ENCODE measurements around the gene SPRYD4. TPM values are rescaled to one million over a fixed set of nuclear protein-coding genes. Genes with fewer than 3 reads are reported as not detected.
"Not testable (repeated sequence)": the region's sequence is repeated elsewhere in the genome, so short reads cannot be mapped to it uniquely, and the experiment has no call there.

The SPRYD4 gene
- polyA plus RNA-seq, 1 donor = 4.7 TPM

- H3K27ac ChIP-seq (ENCODE audit: low read length) = no peak overlapping the region
- no peaks in the 10 kb centered on the region for H3K4me1 ChIP-seq (ENCODE audit: control insufficient read depth, insufficient read depth, low read length)
- DNase-seq = no peak
- no peaks in the 10 kb centered on the region for H3K9me3 ChIP-seq (ENCODE audit: control insufficient read depth, low read depth, low read length)
- no peaks in the 10 kb centered on the region for H3K27me3 ChIP-seq (ENCODE audit: control insufficient read depth, insufficient read depth, low read length)
- H3K36me3 ChIP-seq (ENCODE audit: control insufficient read depth, insufficient read depth, low read length) = peaks cover 10% of the 10 kb centered on the region
- no CpG with 5 or more reads among the region's 6 CpGs for WGBS (ENCODE audit: insufficient coverage, low lambda C conversion rate)
- no peak overlapping the region for H3K4me3 ChIP-seq (ENCODE audit: low read length)
Measured at GRCh38 chr12:56476143-56476542, 7.8 kb downstream of the SPRYD4 start.

DNA sequence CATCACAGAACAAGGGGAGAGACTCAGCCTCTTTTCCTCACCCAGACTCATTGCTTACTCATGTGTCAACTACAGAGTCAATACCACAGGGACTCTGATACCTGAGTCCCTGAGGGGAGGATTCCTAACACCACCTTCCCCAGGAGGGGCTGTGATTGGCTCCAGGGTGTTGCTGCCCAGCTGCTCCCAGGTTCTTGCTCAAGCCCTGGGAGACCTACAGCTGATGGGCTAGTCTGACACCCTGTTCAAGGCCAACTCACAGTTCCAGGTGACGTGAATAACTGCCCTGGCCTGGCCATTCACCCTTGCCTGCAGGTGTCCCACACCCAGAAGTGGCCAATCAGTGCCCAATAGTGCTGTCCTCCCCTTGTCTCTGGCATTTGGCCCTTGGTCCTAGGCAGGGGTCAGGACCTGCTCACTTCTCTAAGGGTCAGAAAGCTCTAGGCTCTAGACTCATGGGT lies 8.6 kb downstream of the SPRYD4 start:
- H3K36me3 ChIP-seq (ENCODE audit: control insufficient read depth, insufficient read depth, low read length) = peaks cover 6% of the 10 kb centered on the region
- no peaks in the 10 kb centered on the region for H3K27me3 ChIP-seq (ENCODE audit: control insufficient read depth, insufficient read depth, low read length)
- no peaks in the 10 kb centered on the region for H3K9me3 ChIP-seq (ENCODE audit: control insufficient read depth, low read depth, low read length)
- H3K4me3 ChIP-seq (ENCODE audit: low read length) = no peak overlapping the region
- H3K27ac ChIP-seq (ENCODE audit: low read length) = no peak overlapping the region
- WGBS (ENCODE audit: insufficient coverage, low lambda C conversion rate) = no CpG with 5 or more reads among the region's 1 CpG
- DNase-seq = no peak
- H3K4me1 ChIP-seq (ENCODE audit: control insufficient read depth, insufficient read depth, low read length) = no peaks in the 10 kb centered on the region

DNA sequence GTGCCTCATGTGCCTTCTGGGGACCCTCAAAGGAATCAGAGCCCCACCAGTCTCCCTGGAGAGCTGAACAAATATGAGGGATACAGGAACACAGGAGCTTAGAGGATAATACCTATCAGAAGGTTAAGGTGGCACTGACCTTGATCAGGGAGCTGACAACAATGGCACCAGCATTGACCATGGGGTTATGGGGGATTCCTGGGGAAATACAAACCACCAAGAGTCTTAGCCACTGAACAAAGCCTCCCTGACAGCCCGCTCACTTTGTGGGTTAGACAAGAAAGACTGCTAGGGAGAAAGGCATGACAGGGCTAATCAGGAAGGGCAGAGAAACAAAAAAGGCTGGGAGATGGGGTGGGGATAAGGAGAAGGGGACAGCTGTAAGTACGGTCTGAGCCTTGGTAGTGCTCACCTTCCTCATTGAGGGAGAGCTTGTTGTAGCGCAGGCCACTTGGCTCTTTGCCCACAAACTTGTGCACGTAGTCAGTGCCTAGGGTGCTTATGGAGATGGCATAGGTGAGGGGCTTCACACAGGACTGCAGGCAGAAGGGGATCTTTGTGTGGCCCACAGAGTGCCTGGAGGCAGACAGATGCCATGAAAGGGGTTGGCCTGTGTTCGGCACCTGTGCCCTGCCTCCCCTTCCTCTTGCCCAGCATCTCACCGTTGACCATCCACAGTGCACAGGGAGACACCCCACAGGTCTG lies 9.3 kb downstream of the SPRYD4 start:
- 100% methylated on average over 1 of the region's 6 CpGs for WGBS (ENCODE audit: insufficient coverage, low lambda C conversion rate)
- no peak for DNase-seq
- Histone ChIP-seq H3K27me3 (ENCODE audit: control insufficient read depth, insufficient read depth, low read length) (no peaks in the 10 kb centered on the region), H3K36me3 (ENCODE audit: control insufficient read depth, insufficient read depth, low read length) (peaks cover 6% of the 10 kb centered on the region), H3K4me1 (ENCODE audit: control insufficient read depth, insufficient read depth, low read length) (no peaks in the 10 kb centered on the region), H3K27ac (ENCODE audit: low read length) (no peak overlapping the region), H3K4me3 (ENCODE audit: low read length) (no peak overlapping the region), H3K9me3 (ENCODE audit: control insufficient read depth, low read depth, low read length) (no peaks in the 10 kb centered on the region)

GRCh38 chr12:56479625-56480024 lies 11.2 kb downstream of the SPRYD4 start:
- Histone ChIP-seq H3K27ac (ENCODE audit: low read length) (no peak overlapping the region), H3K4me1 (ENCODE audit: control insufficient read depth, insufficient read depth, low read length) (no peaks in the 10 kb centered on the region), H3K4me3 (ENCODE audit: low read length) (no peak overlapping the region), H3K36me3 (ENCODE audit: control insufficient read depth, insufficient read depth, low read length) (no peaks in the 10 kb centered on the region), H3K9me3 (ENCODE audit: control insufficient read depth, low read depth, low read length) (no peaks in the 10 kb centered on the region), H3K27me3 (ENCODE audit: control insufficient read depth, insufficient read depth, low read length) (no peaks in the 10 kb centered on the region)
- no peak for DNase-seq
- no CpG with 5 or more reads among the region's 7 CpGs for WGBS (ENCODE audit: insufficient coverage, low lambda C conversion rate)

DNA sequence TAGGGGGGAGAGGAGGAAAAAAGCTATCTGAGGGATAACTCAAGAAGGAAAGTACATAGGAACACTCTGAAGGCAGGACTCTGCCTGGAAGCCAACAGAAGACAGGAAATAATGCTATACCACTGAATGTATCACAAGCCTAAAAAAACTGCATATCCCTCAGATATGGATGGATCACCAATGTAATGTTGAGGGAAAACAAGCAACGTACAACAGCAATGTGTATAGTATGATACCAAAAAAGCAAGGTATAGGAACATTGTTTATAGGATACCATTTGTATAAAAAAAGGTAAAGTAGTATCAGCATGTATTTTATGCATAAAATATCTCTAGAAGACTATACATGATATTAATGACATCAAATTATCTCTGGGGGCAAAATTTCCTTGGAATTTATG lies 16.2 kb downstream of the SPRYD4 start:
- WGBS (ENCODE audit: insufficient coverage, low lambda C conversion rate) = 100% methylated on average over 1 of the region's 1 CpG
- no peak for DNase-seq

GRCh38 chr12:56486694-56487093 lies 18.3 kb downstream of the SPRYD4 start:
- Histone ChIP-seq H3K4me3 (ENCODE audit: low read length) (no peak overlapping the region), H3K27ac (ENCODE audit: low read length) (no peak overlapping the region), H3K36me3 (ENCODE audit: control insufficient read depth, insufficient read depth, low read length) (no peaks in the 10 kb centered on the region), H3K9me3 (ENCODE audit: control insufficient read depth, low read depth, low read length) (peaks cover 6% of the 10 kb centered on the region), H3K4me1 (ENCODE audit: control insufficient read depth, insufficient read depth, low read length) (peaks cover 5% of the 10 kb centered on the region), H3K27me3 (ENCODE audit: control insufficient read depth, insufficient read depth, low read length) (peaks cover 24% of the 10 kb centered on the region)
- no peak for DNase-seq
- WGBS (ENCODE audit: insufficient coverage, low lambda C conversion rate) = 100% methylated on average over 1 of the region's 12 CpGs

More for the DNA sequence above, 16.2 kb downstream of the SPRYD4 start:
- Histone ChIP-seq H3K4me3 (ENCODE audit: low read length) (no peak overlapping the region), H3K4me1 (ENCODE audit: control insufficient read depth, insufficient read depth, low read length) (peaks cover 4% of the 10 kb centered on the region), H3K9me3 (ENCODE audit: control insufficient read depth, low read depth, low read length) (peaks cover 6% of the 10 kb centered on the region), H3K36me3 (ENCODE audit: control insufficient read depth, insufficient read depth, low read length) (no peaks in the 10 kb centered on the region), H3K27me3 (ENCODE audit: control insufficient read depth, insufficient read depth, low read length) (peaks cover 20% of the 10 kb centered on the region), H3K27ac (ENCODE audit: low read length) (no peak overlapping the region)

GRCh38 chr12:56487448-56488040 lies 19.2 kb downstream of the SPRYD4 start:
- Histone ChIP-seq H3K36me3 (ENCODE audit: control insufficient read depth, insufficient read depth, low read length) (no peaks in the 10 kb centered on the region), H3K9me3 (ENCODE audit: control insufficient read depth, low read depth, low read length) (peaks cover 6% of the 10 kb centered on the region), H3K27ac (ENCODE audit: low read length) (no peak overlapping the region), H3K4me3 (ENCODE audit: low read length) (peak overlapping the region; percentile 45), H3K4me1 (ENCODE audit: control insufficient read depth, insufficient read depth, low read length) (peaks cover 5% of the 10 kb centered on the region), H3K27me3 (ENCODE audit: control insufficient read depth, insufficient read depth, low read length) (peaks cover 24% of the 10 kb centered on the region)
- WGBS (ENCODE audit: insufficient coverage, low lambda C conversion rate) = no CpG with 5 or more reads among the region's 44 CpGs
- peak; percentile 40 to 65 for DNase-seq

GRCh38 chr12:56488041-56488955 lies 19.9 kb downstream of the SPRYD4 start, which contains the start of gene GLS2:
Gene GLS2, minus strand, starts transcription at chr12:56488161. Its CDS starts 43 bp downstream, at chr12:56488118.
- H3K9me3 ChIP-seq (ENCODE audit: control insufficient read depth, low read depth, low read length) = peaks cover 6% of the 10 kb centered on the region
- no CpG with 5 or more reads among the region's 59 CpGs for WGBS (ENCODE audit: insufficient coverage, low lambda C conversion rate)
- peak; percentile 72 to 85 for DNase-seq
- peaks cover 5% of the 10 kb centered on the region for H3K4me1 ChIP-seq (ENCODE audit: control insufficient read depth, insufficient read depth, low read length)
- peaks cover 24% of the 10 kb centered on the region for H3K27me3 ChIP-seq (ENCODE audit: control insufficient read depth, insufficient read depth, low read length)
- H3K36me3 ChIP-seq (ENCODE audit: control insufficient read depth, insufficient read depth, low read length) = no peaks in the 10 kb centered on the region
- peak within 1 kb of the TSS; percentile 45 for H3K4me3 ChIP-seq (ENCODE audit: low read length)
- H3K27ac ChIP-seq (ENCODE audit: low read length) = no peak within 1 kb of the TSS

GRCh38 chr12:56490360-56490759 lies 22.0 kb downstream of the SPRYD4 start:
- H3K4me1 ChIP-seq (ENCODE audit: control insufficient read depth, insufficient read depth, low read length) = peaks cover 5% of the 10 kb centered on the region
- peaks cover 22% of the 10 kb centered on the region for H3K9me3 ChIP-seq (ENCODE audit: control insufficient read depth, low read depth, low read length)
- DNase-seq = peak; percentile 22 to 59

GRCh38 chr12:56493409-56494105 lies 25.2 kb downstream of the SPRYD4 start:
- H3K27me3 ChIP-seq (ENCODE audit: control insufficient read depth, insufficient read depth, low read length) = peaks cover 18% of the 10 kb centered on the region
- not testable (repeated sequence) for H3K4me1 ChIP-seq (ENCODE audit: control insufficient read depth, insufficient read depth, low read length); DNase-seq; H3K27ac ChIP-seq (ENCODE audit: low read length); H3K4me3 ChIP-seq (ENCODE audit: low read length); H3K36me3 ChIP-seq (ENCODE audit: control insufficient read depth, insufficient read depth, low read length)
- 81% methylated on average over 5 of the region's 31 CpGs for WGBS (ENCODE audit: insufficient coverage, low lambda C conversion rate)
- peaks cover 23% of the 10 kb centered on the region for H3K9me3 ChIP-seq (ENCODE audit: control insufficient read depth, low read depth, low read length)

More at GRCh38 chr12:56490360-56490759, 22.0 kb downstream of the SPRYD4 start:
- Histone ChIP-seq H3K36me3 (ENCODE audit: control insufficient read depth, insufficient read depth, low read length) (no peaks in the 10 kb centered on the region), H3K27me3 (ENCODE audit: control insufficient read depth, insufficient read depth, low read length) (peaks cover 24% of the 10 kb centered on the region), H3K27ac (ENCODE audit: low read length) (no peak overlapping the region), H3K4me3 (ENCODE audit: low read length) (no peak overlapping the region)

All from large intestine (tissue), 3 donors.